ENCODE measurements around the gene PADI3. TPM values are rescaled to one million over a fixed set of nuclear protein-coding genes. Genes with fewer than 3 reads are reported as not detected.

Gene PADI3
- total and polyA plus RNA-seq, 9 of the 15 experiments (the other 6 are each of a cell fraction or from before 2014, with no cell fraction given), result not detected

DNA sequence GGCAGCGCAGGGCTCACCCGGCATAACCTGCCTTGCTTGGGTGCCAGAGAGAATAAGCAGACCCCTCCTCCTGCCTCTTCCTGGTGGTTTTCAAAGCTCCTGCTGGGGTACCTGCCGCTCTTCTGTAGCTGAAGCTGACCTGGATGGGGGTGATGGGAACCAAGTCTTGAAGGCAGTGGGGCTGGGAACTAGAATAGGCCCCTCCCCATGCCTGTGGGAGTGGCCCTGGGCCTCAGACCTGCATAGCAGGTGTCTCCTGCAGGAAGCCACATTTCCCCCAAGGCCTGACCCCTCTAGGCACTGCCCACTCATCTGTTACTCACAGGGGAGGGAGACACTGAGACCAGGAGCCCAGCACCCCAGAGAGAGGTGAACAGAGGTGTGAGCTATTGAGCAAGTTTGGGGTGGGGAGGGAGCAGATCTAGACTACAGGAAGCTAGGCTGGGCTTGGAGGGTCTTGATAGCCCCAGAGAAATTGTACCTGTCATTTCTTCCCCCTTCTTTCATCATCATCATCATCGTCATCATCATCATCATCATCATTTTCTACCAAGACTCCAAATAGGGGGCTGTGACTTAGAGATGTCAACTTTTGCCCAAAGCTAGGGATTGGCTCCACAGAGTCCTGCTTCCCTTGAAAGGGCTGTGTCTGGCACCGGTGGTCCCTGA, 33.9 kb upstream of the PADI3 start (continued):
- TF ChIP-seq, protein P1, sequence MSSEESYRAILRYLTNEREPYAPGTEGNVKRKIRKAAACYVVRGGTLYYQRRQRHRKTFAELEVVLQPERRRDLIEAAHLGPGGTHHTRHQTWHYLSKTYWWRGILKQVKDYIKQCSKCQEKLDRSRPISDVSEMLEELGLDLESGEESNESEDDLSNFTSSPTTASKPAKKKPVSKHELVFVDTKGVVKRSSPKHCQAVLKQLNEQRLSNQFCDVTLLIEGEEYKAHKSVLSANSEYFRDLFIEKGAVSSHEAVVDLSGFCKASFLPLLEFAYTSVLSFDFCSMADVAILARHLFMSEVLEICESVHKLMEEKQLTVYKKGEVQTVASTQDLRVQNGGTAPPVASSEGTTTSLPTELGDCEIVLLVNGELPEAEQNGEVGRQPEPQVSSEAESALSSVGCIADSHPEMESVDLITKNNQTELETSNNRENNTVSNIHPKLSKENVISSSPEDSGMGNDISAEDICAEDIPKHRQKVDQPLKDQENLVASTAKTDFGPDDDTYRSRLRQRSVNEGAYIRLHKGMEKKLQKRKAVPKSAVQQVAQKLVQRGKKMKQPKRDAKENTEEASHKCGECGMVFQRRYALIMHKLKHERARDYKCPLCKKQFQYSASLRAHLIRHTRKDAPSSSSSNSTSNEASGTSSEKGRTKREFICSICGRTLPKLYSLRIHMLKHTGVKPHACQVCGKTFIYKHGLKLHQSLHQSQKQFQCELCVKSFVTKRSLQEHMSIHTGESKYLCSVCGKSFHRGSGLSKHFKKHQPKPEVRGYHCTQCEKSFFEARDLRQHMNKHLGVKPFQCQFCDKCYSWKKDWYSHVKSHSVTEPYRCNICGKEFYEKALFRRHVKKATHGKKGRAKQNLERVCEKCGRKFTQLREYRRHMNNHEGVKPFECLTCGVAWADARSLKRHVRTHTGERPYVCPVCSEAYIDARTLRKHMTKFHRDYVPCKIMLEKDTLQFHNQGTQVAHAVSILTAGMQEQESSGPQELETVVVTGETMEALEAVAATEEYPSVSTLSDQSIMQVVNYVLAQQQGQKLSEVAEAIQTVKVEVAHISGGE (CRISPR knock-in tag; IDR thresholded peaks at IDR 0.05), result no peak
- TF ChIP-seq ZNF764 (CRISPR knock-in tag; IDR thresholded peaks at IDR 0.05; ENCODE audit: low read depth), result no peak

DNA sequence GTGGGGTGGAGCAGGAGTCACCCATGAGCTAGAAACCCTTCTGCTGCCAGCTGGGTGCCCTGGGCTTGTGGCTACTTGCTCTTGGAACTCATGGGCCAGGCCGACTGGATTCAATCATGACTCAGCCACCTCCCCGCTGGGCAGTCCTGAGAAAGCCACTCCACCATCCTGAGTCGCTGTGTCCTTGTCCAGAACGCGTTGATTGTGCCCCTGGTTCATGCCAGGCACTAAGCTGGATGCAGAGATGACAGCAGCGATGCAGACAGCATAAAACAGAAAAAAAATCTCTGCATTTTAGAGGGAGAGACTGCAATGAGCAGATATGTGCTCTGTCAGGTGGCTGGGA, 33.4 kb upstream of the PADI3 start:
- no peak for FAIRE-seq
- TF ChIP-seq ZNF584 (CRISPR knock-in tag; IDR thresholded peaks at IDR 0.05; ENCODE audit: low read depth) (no peak), ELF4 (CRISPR knock-in tag; IDR thresholded peaks at IDR 0.05) (no peak), SMC3 (conservative IDR thresholded peaks at IDR 0.05; ENCODE audit: insufficient read depth, low read depth, low read length) (no peak), ZNF146 (CRISPR knock-in tag; IDR thresholded peaks at IDR 0.05; ENCODE audit: unreplicated experiment) (no peak), GTF2A2 (tag; IDR thresholded peaks at IDR 0.05) (no peak), GTF2F1 (IDR thresholded peaks at IDR 0.05; ENCODE audit: low read depth, low read length) (no peak), SNAPC5 (CRISPR knock-in tag; IDR thresholded peaks at IDR 0.05) (no peak), MAFF (IDR thresholded peaks at IDR 0.05; ENCODE audit: low read length) (no peak), RCOR1 (IDR thresholded peaks at IDR 0.05; ENCODE audit: borderline replicate concordance in 1 of 2, low read depth in 2 of 2, low read length in 2 of 2) (no peak)

More for the DNA sequence above, 33.4 kb upstream of the PADI3 start:
- DNase-seq (ENCODE audit: extremely low read depth in 1 of 4, low spot score in 3 of 4) (no peak), ATAC-seq (no peak)
- WGBS (ENCODE audit: insufficient coverage, low coverage, missing lambda C conversion rate), result 1% methylated on average over 6 of the region's 6 CpGs
- Histone ChIP-seq H3K9me1 (ENCODE audit: control insufficient read depth, insufficient read depth, low read length) (no peaks in the 10 kb centered on the region), H4K20me1 (replicated peaks; ENCODE audit: control insufficient read depth, insufficient read depth, low read length) (peaks cover 13% of the 10 kb centered on the region), H3K9me3 (replicated peaks; ENCODE audit: control insufficient read depth, insufficient read depth, low read depth, low read length) (no peaks in the 10 kb centered on the region), H3K79me2 (ENCODE audit: control insufficient read depth, insufficient read depth, low read length) (no peaks in the 10 kb centered on the region), H3K27ac (ENCODE audit: extremely low read depth, low read depth, low read length) (no peak overlapping the region), H3K4me1 (replicated peaks in 1 of 2; ENCODE audit: control insufficient read depth in 2 of 2, insufficient read depth in 2 of 2, low read length in 2 of 2) (peaks cover 0 to 7% of the 10 kb centered on the region in 2 experiments; a peak in 2 of 5 replicates), H3K36me3 (ENCODE audit: control insufficient read depth, insufficient read depth, low read length) (no peaks in the 10 kb centered on the region), H3K4me2 (ENCODE audit: insufficient read depth, low read length) (no peak overlapping the region), H3K4me3 (no peak overlapping the region), H3K9ac (ENCODE audit: insufficient read depth in 1 of 2, low read depth in 2 of 2, low read length in 2 of 2) (no peak overlapping the region), H3K27me3 (ENCODE audit: control insufficient read depth in 2 of 2, insufficient read depth in 2 of 2, low read length in 2 of 2) (peaks cover 28 to 73% of the 10 kb centered on the region in 2 experiments), H2AFZ (ENCODE audit: low read depth, low read length) (no peak overlapping the region)
- in situ Hi-C loops (cut with MboI), result no loop called here
- ChIA-PET POLR2A (interaction anchor here (0.8 to 1.6 kb wide), 5 partner anchors 9 to 74 kb away, joined by 3 to 6 read pairs (median 3); partner anchors contain the start of gene PADI1), CTCF (ENCODE audit: low intra/inter-chr PET ratio) (no interaction called here)
- intact Hi-C loops (cut with micrococcal nuclease), result no loop called here
- BruUV-seq (replicated peaks), result no TSS peak
